ENCODE results near the gene NTHL1. TPM values are rescaled to one million over a fixed set of nuclear protein-coding genes. Genes with fewer than 3 reads are reported as not detected.
A peak's percentile ranks its signal among the peaks of the same experiment; 100 is the strongest.

The NTHL1 gene
- total RNA-seq, 1 experiment from 2014 or later, result 39.8 TPM

GRCh38 chr16:2031081-2031577, 16.5 kb downstream of the NTHL1 start:
- H3K4me3 ChIP-seq (ENCODE audit: low read depth in 2 of 2, low read length in 2 of 2), result no peak overlapping the region
- H3K4me1 ChIP-seq (ENCODE audit: control insufficient read depth, insufficient read depth, low read length), result peaks cover 79% of the 10 kb centered on the region
- no peaks in the 10 kb centered on the region for H3K27me3 ChIP-seq (ENCODE audit: control insufficient read depth, insufficient read depth, low read length)
- ChIA-PET CTCF (interaction anchor here (0.6 kb wide), 1 partner anchor 9 kb away, joined by 4 read pairs; no protein-coding TSS in a partner anchor), POLR2A (interaction anchor here (0.6 kb wide), 1 partner anchor 9 kb away, joined by 6 read pairs; no protein-coding TSS in a partner anchor)
- peak overlapping the region; percentile 95 for H3K27ac ChIP-seq (ENCODE audit: low read length)
- BruUV-seq (replicated peaks), result no TSS peak
- DNase-seq (ENCODE audit: low read depth, low spot score), result no peak
- no peak for ATAC-seq
- no peaks in the 10 kb centered on the region for H3K9me3 ChIP-seq (ENCODE audit: control insufficient read depth, insufficient read depth, low read depth, low read length)
- intact Hi-C loops (cut with micrococcal nuclease; ENCODE audit: unreplicated experiment) (no loop called here), in situ Hi-C loops (cut with HindIII; ENCODE audit: low pct_unique_long_range_greater_than_20kb, low sequenced_read_pairs) (no loop called here)
- no peaks in the 10 kb centered on the region for H3K36me3 ChIP-seq (ENCODE audit: control insufficient read depth, insufficient read depth, low read length)
- TF ChIP-seq SIN3A (IDR thresholded peaks at IDR 0.05; ENCODE audit: borderline replicate concordance, insufficient read depth, low read depth, low read length) (no peak), REST (IDR thresholded peaks at IDR 0.05; ENCODE audit: insufficient read depth in 1 of 2, low read depth in 2 of 2, low read length in 1 of 2) (no peak), TCF7L2 (IDR thresholded peaks at IDR 0.05; ENCODE audit: low read depth, low read length) (no peak), POLR2AphosphoS5 (IDR thresholded peaks at IDR 0.05; ENCODE audit: low read depth, low read length) (no peak), CTCF (IDR thresholded peaks at IDR 0.05) (no peak)

- H3K4me1 ChIP-seq (ENCODE audit: control insufficient read depth, insufficient read depth, low read length), result peaks cover 75% of the 10 kb centered on the region
- ATAC-seq (no peak), DNase-seq (ENCODE audit: low read depth, low spot score) (no peak)
- no peaks in the 10 kb centered on the region for H3K9me3 ChIP-seq (ENCODE audit: control insufficient read depth, insufficient read depth, low read depth, low read length)
- H3K36me3 ChIP-seq (ENCODE audit: control insufficient read depth, insufficient read depth, low read length), result no peaks in the 10 kb centered on the region
- ChIA-PET POLR2A (no interaction called here), CTCF (no interaction called here)
- in situ Hi-C loops (cut with HindIII; ENCODE audit: low pct_unique_long_range_greater_than_20kb, low sequenced_read_pairs) (no loop called here), intact Hi-C loops (cut with micrococcal nuclease; ENCODE audit: unreplicated experiment) (no loop called here)
- no peak overlapping the region for H3K4me3 ChIP-seq (ENCODE audit: low read depth in 2 of 2, low read length in 2 of 2)
- no peaks in the 10 kb centered on the region for H3K27me3 ChIP-seq (ENCODE audit: control insufficient read depth, insufficient read depth, low read length)
- no peak for TF ChIP-seq POLR2AphosphoS5 (IDR thresholded peaks at IDR 0.05; ENCODE audit: low read depth, low read length)
- TF ChIP-seq TCF7L2 (IDR thresholded peaks at IDR 0.05; ENCODE audit: low read depth, low read length), result no peak
- peak overlapping the region; percentile 95 for H3K27ac ChIP-seq (ENCODE audit: low read length)
- BruUV-seq (replicated peaks), result no TSS peak
These were observed 17.6 kb downstream of the NTHL1 start for GRCh38 chr16:2030036-2030435.

GRCh38 chr16:2029350-2029749, 18.3 kb downstream of the NTHL1 start:
- no peak for TF ChIP-seq CTCF (IDR thresholded peaks at IDR 0.05)
- TF ChIP-seq POLR2AphosphoS5 (IDR thresholded peaks at IDR 0.05; ENCODE audit: low read depth, low read length), result no peak
- TF ChIP-seq REST (IDR thresholded peaks at IDR 0.05; ENCODE audit: insufficient read depth in 1 of 2, low read depth in 2 of 2, low read length in 1 of 2), result no peak
- TF ChIP-seq TCF7L2 (IDR thresholded peaks at IDR 0.05; ENCODE audit: low read depth, low read length), result no peak
- TF ChIP-seq SIN3A (IDR thresholded peaks at IDR 0.05; ENCODE audit: borderline replicate concordance, insufficient read depth, low read depth, low read length), result no peak
- ChIA-PET POLR2A (no interaction called here), CTCF (no interaction called here)
- BruUV-seq (replicated peaks), result no TSS peak
- no peaks in the 10 kb centered on the region for H3K9me3 ChIP-seq (ENCODE audit: control insufficient read depth, insufficient read depth, low read depth, low read length)
- in situ Hi-C loops (cut with HindIII; ENCODE audit: low pct_unique_long_range_greater_than_20kb, low sequenced_read_pairs), result no loop called here
- peak overlapping the region; percentile 95; the same call in 1 of the 2 replicates for H3K27ac ChIP-seq (ENCODE audit: low read length)
- DNase-seq (ENCODE audit: low read depth, low spot score) (no peak), ATAC-seq (no peak)
- peak overlapping the region in 1 of 2 experiments; percentile 59; a peak in 1 of 4 replicates for H3K4me3 ChIP-seq (ENCODE audit: low read depth in 2 of 2, low read length in 2 of 2)
- H3K36me3 ChIP-seq (ENCODE audit: control insufficient read depth, insufficient read depth, low read length), result no peaks in the 10 kb centered on the region
- H3K27me3 ChIP-seq (ENCODE audit: control insufficient read depth, insufficient read depth, low read length), result no peaks in the 10 kb centered on the region
- H3K4me1 ChIP-seq (ENCODE audit: control insufficient read depth, insufficient read depth, low read length), result peaks cover 73% of the 10 kb centered on the region
- intact Hi-C loops (cut with micrococcal nuclease; ENCODE audit: unreplicated experiment), result loop anchor here (10.0 kb wide), 1 partner anchor 115 kb away; the partner anchor contains the start of gene RAB26
